ENCODE measurements around the gene CEP131.
A peak's percentile ranks its signal among the peaks of the same experiment; 100 is the strongest.

The CEP131 gene

DNA sequence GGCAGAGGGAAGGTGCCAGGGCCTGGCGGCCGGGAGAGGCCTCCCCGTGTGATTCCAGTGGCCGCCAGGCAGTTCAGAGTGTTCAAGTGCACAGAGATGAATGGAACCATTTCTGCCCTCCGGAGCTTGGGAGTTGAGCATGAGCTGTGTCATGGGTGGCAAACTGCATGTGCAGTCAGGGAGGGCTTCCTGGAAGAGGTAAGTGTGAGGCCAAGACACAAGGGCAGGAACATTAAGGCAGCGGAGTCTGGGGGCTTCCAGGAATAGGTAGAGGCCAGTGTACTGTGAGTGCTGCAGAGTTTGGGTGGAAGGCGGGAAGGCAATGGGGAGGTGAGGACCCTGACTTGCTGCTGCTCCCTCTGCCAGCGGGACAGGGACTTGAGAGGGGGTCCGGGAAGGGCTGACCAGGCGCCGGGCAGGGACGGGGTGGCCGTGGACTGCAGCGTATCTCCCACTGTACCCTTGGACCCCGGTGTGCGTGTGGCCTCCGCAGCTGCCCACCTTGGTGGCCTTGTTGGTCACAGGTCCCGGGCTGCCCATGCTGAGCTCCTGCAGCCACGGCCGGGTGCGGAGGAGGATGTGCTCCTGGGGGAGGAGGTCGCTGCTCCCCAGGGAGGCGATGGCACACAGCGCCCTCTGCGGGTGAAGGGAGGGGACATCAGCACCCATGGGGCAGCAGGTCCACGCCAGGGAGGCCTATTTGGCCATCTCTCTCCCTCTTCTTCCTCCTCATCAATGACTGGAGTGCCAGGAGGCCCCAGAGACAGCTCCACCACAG lies 7.5 kb upstream of the CEP131 start:
- H3K27ac ChIP-seq (replicated peaks), result no peak overlapping the region
- H3K27me3 ChIP-seq (ENCODE audit: insufficient read depth, poor library complexity, severe bottlenecking), result no peaks in the 10 kb centered on the region
- TF ChIP-seq SPI1 (IDR thresholded peaks at IDR 0.05; ENCODE audit: borderline replicate concordance, low read depth) (no peak), GABPA (IDR thresholded peaks at IDR 0.05; ENCODE audit: low read depth) (no peak), POLR2AphosphoS5 (IDR thresholded peaks at IDR 0.05; ENCODE audit: low read depth) (no peak)
- TF ChIP-seq, protein P1, sequence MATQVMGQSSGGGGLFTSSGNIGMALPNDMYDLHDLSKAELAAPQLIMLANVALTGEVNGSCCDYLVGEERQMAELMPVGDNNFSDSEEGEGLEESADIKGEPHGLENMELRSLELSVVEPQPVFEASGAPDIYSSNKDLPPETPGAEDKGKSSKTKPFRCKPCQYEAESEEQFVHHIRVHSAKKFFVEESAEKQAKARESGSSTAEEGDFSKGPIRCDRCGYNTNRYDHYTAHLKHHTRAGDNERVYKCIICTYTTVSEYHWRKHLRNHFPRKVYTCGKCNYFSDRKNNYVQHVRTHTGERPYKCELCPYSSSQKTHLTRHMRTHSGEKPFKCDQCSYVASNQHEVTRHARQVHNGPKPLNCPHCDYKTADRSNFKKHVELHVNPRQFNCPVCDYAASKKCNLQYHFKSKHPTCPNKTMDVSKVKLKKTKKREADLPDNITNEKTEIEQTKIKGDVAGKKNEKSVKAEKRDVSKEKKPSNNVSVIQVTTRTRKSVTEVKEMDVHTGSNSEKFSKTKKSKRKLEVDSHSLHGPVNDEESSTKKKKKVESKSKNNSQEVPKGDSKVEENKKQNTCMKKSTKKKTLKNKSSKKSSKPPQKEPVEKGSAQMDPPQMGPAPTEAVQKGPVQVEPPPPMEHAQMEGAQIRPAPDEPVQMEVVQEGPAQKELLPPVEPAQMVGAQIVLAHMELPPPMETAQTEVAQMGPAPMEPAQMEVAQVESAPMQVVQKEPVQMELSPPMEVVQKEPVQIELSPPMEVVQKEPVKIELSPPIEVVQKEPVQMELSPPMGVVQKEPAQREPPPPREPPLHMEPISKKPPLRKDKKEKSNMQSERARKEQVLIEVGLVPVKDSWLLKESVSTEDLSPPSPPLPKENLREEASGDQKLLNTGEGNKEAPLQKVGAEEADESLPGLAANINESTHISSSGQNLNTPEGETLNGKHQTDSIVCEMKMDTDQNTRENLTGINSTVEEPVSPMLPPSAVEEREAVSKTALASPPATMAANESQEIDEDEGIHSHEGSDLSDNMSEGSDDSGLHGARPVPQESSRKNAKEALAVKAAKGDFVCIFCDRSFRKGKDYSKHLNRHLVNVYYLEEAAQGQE (IDR thresholded peaks at IDR 0.05; ENCODE audit: insufficient replicate concordance, low read depth), result no peak
- TF ChIP-seq, protein P2, sequence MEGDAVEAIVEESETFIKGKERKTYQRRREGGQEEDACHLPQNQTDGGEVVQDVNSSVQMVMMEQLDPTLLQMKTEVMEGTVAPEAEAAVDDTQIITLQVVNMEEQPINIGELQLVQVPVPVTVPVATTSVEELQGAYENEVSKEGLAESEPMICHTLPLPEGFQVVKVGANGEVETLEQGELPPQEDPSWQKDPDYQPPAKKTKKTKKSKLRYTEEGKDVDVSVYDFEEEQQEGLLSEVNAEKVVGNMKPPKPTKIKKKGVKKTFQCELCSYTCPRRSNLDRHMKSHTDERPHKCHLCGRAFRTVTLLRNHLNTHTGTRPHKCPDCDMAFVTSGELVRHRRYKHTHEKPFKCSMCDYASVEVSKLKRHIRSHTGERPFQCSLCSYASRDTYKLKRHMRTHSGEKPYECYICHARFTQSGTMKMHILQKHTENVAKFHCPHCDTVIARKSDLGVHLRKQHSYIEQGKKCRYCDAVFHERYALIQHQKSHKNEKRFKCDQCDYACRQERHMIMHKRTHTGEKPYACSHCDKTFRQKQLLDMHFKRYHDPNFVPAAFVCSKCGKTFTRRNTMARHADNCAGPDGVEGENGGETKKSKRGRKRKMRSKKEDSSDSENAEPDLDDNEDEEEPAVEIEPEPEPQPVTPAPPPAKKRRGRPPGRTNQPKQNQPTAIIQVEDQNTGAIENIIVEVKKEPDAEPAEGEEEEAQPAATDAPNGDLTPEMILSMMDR (IDR thresholded peaks at IDR 0.05; ENCODE audit: insufficient read depth, low read length), result no peak
- no peak overlapping the region for H3K4me3 ChIP-seq (replicated peaks; ENCODE audit: insufficient read depth, low read length)
- no peak for DNase-seq (ENCODE audit: low read depth in 1 of 2, low spot score in 1 of 2)

DNA sequence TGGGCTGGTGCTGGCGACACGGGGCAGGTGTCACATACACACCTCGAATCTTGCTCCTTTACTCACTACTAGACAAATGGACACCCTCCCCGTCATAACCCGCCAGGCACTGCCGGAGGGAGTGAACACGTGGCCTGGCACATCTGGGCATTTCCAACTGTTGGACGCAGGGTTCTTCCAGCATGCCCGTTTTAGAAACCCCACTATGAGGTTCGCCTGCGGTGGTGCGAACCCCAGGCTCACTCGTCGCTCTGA lies 6.8 kb upstream of the CEP131 start:
- H3K27me3 ChIP-seq (ENCODE audit: insufficient read depth, poor library complexity, severe bottlenecking), result no peaks in the 10 kb centered on the region
- DNase-seq (ENCODE audit: low read depth in 1 of 2, low spot score in 1 of 2), result no peak
- no peak overlapping the region for H3K4me3 ChIP-seq (replicated peaks; ENCODE audit: insufficient read depth, low read length)
- TF ChIP-seq, protein P2 (IDR thresholded peaks at IDR 0.05; ENCODE audit: insufficient read depth, low read length), result no peak
- TF ChIP-seq GABPA (IDR thresholded peaks at IDR 0.05; ENCODE audit: low read depth) (no peak), SPI1 (IDR thresholded peaks at IDR 0.05; ENCODE audit: borderline replicate concordance, low read depth) (no peak), POLR2AphosphoS5 (IDR thresholded peaks at IDR 0.05; ENCODE audit: low read depth) (no peak)
- TF ChIP-seq, protein P1 (IDR thresholded peaks at IDR 0.05; ENCODE audit: insufficient replicate concordance, low read depth), result no peak
- H3K27ac ChIP-seq (replicated peaks), result no peak overlapping the region

DNA sequence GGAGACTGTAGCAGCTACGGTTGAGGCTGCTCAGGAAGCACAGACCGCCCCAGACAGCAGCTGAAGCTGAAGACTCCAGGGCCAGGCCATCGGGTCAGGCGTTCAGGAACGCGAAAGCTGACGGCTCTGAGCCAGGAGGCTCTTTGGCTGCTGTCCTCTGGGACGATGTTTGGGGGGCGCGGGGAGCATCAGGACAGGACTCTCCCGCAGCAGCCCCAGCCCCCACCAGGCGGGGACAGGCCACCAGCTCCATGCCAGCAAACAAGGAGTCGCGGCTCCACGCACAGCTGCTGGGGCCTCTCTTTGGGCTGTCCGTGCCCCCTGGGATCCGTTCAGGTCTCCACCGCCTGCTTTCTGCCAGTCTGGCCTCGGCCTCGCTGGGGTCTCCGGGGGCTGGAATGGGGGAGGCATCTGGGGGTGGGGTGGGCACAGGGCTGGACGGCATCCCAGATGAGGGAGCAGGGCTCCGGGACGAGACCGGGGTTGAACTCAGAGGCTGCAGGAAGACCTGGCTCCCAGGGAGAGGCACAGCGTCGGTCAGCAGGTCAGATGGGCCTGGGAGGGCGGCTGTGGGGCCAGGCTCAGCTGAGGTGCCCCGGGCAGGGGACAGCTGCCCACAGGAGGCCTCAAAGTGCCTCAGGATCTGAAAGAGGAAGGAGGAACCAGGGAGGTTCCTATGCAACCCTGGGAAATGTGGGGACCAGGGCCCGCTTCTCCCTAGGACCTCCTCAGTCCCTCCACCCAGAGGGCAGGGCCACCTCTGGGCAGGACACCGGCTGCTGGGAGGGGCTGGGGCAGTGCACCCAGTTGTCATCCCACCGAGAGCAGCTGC lies 6.3 kb upstream of the CEP131 start:
- H3K27me3 ChIP-seq (ENCODE audit: insufficient read depth, poor library complexity, severe bottlenecking), result no peaks in the 10 kb centered on the region
- peak overlapping the region; percentile 68 for H3K27ac ChIP-seq (replicated peaks)
- TF ChIP-seq GABPA (IDR thresholded peaks at IDR 0.05; ENCODE audit: low read depth) (no peak), SPI1 (IDR thresholded peaks at IDR 0.05; ENCODE audit: borderline replicate concordance, low read depth) (no peak), POLR2AphosphoS5 (IDR thresholded peaks at IDR 0.05; ENCODE audit: low read depth) (no peak)
- TF ChIP-seq, protein P1 (IDR thresholded peaks at IDR 0.05; ENCODE audit: insufficient replicate concordance, low read depth), result no peak
- TF ChIP-seq, protein P2 (IDR thresholded peaks at IDR 0.05; ENCODE audit: insufficient read depth, low read length), result no peak
- no peak overlapping the region for H3K4me3 ChIP-seq (replicated peaks; ENCODE audit: insufficient read depth, low read length)
- no peak for DNase-seq (ENCODE audit: low read depth in 1 of 2, low spot score in 1 of 2)

Measured in HL-60 (cell line).